ENCODE results near the gene PRKAR2A. TPM values are rescaled to one million over a fixed set of nuclear protein-coding genes. Genes with fewer than 3 reads are reported as not detected.

PRKAR2A gene
- total RNA-seq, 1 experiment from 2014 or later, result 85.4 TPM

GRCh38 chr3:48881006-48881405, 33.3 kb upstream of the PRKAR2A start:
- Histone ChIP-seq H3K4me3 (ENCODE audit: low read depth in 2 of 2, low read length in 2 of 2) (no peak overlapping the region), H3K27me3 (ENCODE audit: control insufficient read depth, insufficient read depth, low read length) (no peaks in the 10 kb centered on the region), H3K4me1 (ENCODE audit: control insufficient read depth, insufficient read depth, low read length) (no peaks in the 10 kb centered on the region), H3K36me3 (ENCODE audit: control insufficient read depth, insufficient read depth, low read length) (no peaks in the 10 kb centered on the region), H3K9me3 (ENCODE audit: control insufficient read depth, insufficient read depth, low read depth, low read length) (no peaks in the 10 kb centered on the region), H3K27ac (ENCODE audit: low read length) (no peak overlapping the region)
- ChIA-PET POLR2A (no interaction called here), CTCF (interaction anchor here (0.7 kb wide), 1 partner anchor 35 kb away, joined by 5 read pairs; no protein-coding TSS in a partner anchor)
- DNase-seq (ENCODE audit: low read depth, low spot score), result no peak
- in situ Hi-C loops (cut with HindIII; ENCODE audit: low pct_unique_long_range_greater_than_20kb, low sequenced_read_pairs) (no loop called here), intact Hi-C loops (cut with micrococcal nuclease; ENCODE audit: unreplicated experiment) (no loop called here)
- no peak for ATAC-seq
- BruUV-seq (replicated peaks), result no TSS peak
- TF ChIP-seq SIN3A (IDR thresholded peaks at IDR 0.05; ENCODE audit: borderline replicate concordance, insufficient read depth, low read depth, low read length), result no peak

- no TSS peak for BruUV-seq (replicated peaks)
- no peak overlapping the region for H3K4me3 ChIP-seq (ENCODE audit: low read depth in 2 of 2, low read length in 2 of 2)
- ChIA-PET POLR2A (no interaction called here), CTCF (no interaction called here)
- H3K27ac ChIP-seq (ENCODE audit: low read length), result no peak overlapping the region
- ATAC-seq, result no peak
- in situ Hi-C loops (cut with HindIII; ENCODE audit: low pct_unique_long_range_greater_than_20kb, low sequenced_read_pairs) (no loop called here), intact Hi-C loops (cut with micrococcal nuclease; ENCODE audit: unreplicated experiment) (no loop called here)
- no peaks in the 10 kb centered on the region for H3K9me3 ChIP-seq (ENCODE audit: control insufficient read depth, insufficient read depth, low read depth, low read length)
- no peaks in the 10 kb centered on the region for H3K36me3 ChIP-seq (ENCODE audit: control insufficient read depth, insufficient read depth, low read length)
- TF ChIP-seq CTCF (IDR thresholded peaks at IDR 0.05) (no peak), POLR2AphosphoS5 (IDR thresholded peaks at IDR 0.05; ENCODE audit: low read depth, low read length) (no peak), REST (IDR thresholded peaks at IDR 0.05; ENCODE audit: insufficient read depth in 1 of 2, low read depth in 2 of 2, low read length in 1 of 2) (no peak)
- DNase-seq (ENCODE audit: low read depth, low spot score), result no peak
- H3K4me1 ChIP-seq (ENCODE audit: control insufficient read depth, insufficient read depth, low read length), result no peaks in the 10 kb centered on the region
- H3K27me3 ChIP-seq (ENCODE audit: control insufficient read depth, insufficient read depth, low read length), result no peaks in the 10 kb centered on the region
Observed at GRCh38 chr3:48879994-48880377, 32.3 kb upstream of the PRKAR2A start.

- ATAC-seq, result no peak
- CTCF ChIA-PET, result no interaction called here
- DNase-seq (ENCODE audit: low read depth, low spot score), result no peak
- intact Hi-C loops (cut with micrococcal nuclease; ENCODE audit: unreplicated experiment), result no loop called here
- POLR2A ChIA-PET, result no interaction called here
- Histone ChIP-seq H3K27me3 (ENCODE audit: control insufficient read depth, insufficient read depth, low read length) (no peaks in the 10 kb centered on the region), H3K9me3 (ENCODE audit: control insufficient read depth, insufficient read depth, low read depth, low read length) (no peaks in the 10 kb centered on the region), H3K36me3 (ENCODE audit: control insufficient read depth, insufficient read depth, low read length) (no peaks in the 10 kb centered on the region), H3K4me3 (ENCODE audit: low read depth in 2 of 2, low read length in 2 of 2) (no peak overlapping the region), H3K4me1 (ENCODE audit: control insufficient read depth, insufficient read depth, low read length) (no peaks in the 10 kb centered on the region), H3K27ac (ENCODE audit: low read length) (no peak overlapping the region)
- in situ Hi-C loops (cut with HindIII; ENCODE audit: low pct_unique_long_range_greater_than_20kb, low sequenced_read_pairs), result no loop called here
- TF ChIP-seq REST (IDR thresholded peaks at IDR 0.05; ENCODE audit: insufficient read depth in 1 of 2, low read depth in 2 of 2, low read length in 1 of 2) (no peak), CTCF (IDR thresholded peaks at IDR 0.05) (no peak), SIN3A (IDR thresholded peaks at IDR 0.05; ENCODE audit: borderline replicate concordance, insufficient read depth, low read depth, low read length) (no peak), TCF7L2 (IDR thresholded peaks at IDR 0.05; ENCODE audit: low read depth, low read length) (no peak), POLR2AphosphoS5 (IDR thresholded peaks at IDR 0.05; ENCODE audit: low read depth, low read length) (no peak)
- BruUV-seq (replicated peaks), result no TSS peak
Observed at GRCh38 chr3:48879307-48879993, 31.8 kb upstream of the PRKAR2A start.

Data from Panc1 (cell line).